Measurements from ENCODE around the gene CRIM1. TPM values are rescaled to one million over a fixed set of nuclear protein-coding genes. Genes with fewer than 3 reads are reported as not detected.

CRIM1 gene
- total RNA-seq, 6 experiments from 2014 or later: 731 to 946 (median 839) TPM

DNA sequence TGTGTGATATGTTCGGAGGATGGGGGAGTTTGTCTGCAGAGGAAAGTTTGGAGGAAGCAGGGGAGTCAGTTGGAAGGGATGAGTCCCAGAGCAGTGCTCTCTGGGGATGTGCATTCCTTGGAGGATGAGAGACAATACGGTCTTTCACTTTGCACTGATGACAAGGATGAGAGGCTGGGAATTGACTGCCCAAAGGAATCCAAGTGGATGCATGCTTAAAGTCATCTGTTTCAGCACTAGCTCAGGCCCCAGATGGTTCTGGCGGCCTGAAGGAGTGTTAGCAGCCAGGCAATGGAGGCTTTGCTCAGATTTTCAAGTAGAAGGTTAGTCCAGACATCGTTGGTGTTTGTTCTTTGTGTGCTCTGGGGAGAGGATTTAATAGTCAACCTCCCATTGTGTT is 100.2 kb downstream of the CRIM1 start:
- Mint-ChIP-seq H3K27ac (no peak overlapping the region), H3K27me3 (ENCODE audit: insufficient read depth) (peaks cover 15% of the 10 kb centered on the region), H3K9me3 (0 out of 2 replicates have a peak, but pooled peaks cover 4% of the 10 kb centered on the region), H3K36me3 (ENCODE audit: low read depth) (peaks cover 17% of the 10 kb centered on the region), H3K4me3 (no peak overlapping the region), H3K4me1 (ENCODE audit: low read depth) (no peaks in the 10 kb centered on the region)
- TF ChIP-seq, protein P1, sequence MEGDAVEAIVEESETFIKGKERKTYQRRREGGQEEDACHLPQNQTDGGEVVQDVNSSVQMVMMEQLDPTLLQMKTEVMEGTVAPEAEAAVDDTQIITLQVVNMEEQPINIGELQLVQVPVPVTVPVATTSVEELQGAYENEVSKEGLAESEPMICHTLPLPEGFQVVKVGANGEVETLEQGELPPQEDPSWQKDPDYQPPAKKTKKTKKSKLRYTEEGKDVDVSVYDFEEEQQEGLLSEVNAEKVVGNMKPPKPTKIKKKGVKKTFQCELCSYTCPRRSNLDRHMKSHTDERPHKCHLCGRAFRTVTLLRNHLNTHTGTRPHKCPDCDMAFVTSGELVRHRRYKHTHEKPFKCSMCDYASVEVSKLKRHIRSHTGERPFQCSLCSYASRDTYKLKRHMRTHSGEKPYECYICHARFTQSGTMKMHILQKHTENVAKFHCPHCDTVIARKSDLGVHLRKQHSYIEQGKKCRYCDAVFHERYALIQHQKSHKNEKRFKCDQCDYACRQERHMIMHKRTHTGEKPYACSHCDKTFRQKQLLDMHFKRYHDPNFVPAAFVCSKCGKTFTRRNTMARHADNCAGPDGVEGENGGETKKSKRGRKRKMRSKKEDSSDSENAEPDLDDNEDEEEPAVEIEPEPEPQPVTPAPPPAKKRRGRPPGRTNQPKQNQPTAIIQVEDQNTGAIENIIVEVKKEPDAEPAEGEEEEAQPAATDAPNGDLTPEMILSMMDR (IDR thresholded peaks at IDR 0.05): no peak
- DNase-seq: peak; percentile 43

DNA sequence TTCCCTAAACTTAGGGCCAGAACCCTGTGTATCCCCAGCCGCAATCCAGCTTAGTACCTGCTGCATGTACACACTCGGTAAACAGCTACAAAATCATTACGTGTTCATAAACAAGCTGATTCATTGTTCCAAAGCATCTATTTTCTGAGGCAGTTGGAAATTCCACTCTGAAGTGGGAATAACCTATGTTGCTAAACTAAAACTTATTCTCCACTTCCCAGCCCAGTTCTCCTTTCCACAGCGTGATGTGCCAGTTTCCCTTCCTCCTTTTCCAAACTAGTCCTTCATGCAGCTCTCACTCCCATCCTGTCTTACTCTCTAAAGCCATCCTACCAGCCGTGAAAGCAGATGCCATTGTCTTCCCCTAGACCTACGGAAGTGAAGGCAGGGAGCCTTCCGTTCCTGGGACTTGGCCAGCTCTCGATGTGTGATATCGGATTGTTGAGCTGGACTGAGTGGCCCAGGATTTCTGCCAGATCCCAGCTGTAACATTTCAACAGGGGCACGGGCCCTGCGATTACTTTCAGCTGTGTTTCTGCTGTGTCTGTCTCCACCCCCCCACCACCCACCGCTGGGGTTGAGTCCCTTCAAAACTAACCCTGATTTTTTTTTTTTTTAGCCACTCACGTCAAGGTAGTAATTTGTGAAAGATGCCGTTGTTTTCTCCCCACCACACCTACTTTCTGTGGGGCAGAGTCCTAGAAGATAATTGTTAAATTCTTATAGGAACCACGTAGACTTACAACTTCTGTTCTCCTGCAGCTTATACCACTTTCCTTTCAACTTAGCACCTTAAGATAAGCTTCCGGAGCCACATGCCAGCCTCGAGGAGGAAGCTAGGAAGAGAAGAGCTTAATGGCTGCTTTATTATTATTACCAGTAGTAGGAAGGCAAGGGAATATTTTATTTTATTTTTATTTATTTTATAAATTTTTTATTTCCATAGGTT is 100.9 kb downstream of the CRIM1 start:
- Mint-ChIP-seq H3K27me3 (ENCODE audit: insufficient read depth) (peaks cover 12% of the 10 kb centered on the region), H3K4me3 (no peak overlapping the region; the same call in 1 of the 2 replicates), H3K36me3 (ENCODE audit: low read depth) (peaks cover 11% of the 10 kb centered on the region), H3K9me3 (0 out of 2 replicates have a peak, but pooled peaks cover 4% of the 10 kb centered on the region), H3K27ac (no peak overlapping the region), H3K4me1 (ENCODE audit: low read depth) (no peaks in the 10 kb centered on the region)
- DNase-seq: peak; percentile 51
- TF ChIP-seq, protein P1 (IDR thresholded peaks at IDR 0.05): no peak

DNA sequence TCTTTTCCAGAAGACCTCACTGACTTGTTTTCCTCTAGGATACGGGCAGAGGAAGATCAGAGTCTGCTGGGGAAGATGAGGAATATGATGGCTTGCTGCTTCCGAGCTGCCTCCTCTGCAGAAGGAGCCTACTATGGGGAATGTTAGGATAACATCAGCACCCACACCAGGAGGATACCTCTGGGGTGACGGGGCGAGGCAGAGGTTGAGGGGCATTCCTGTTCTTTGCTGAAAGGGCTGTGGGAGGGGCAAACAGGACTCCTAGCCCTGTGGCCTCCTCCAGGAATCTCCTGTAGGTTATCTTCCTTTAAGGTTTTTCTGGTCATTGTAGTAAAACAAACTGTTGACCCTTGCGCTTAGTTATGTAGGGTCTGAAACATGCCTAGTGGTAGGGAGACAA is 102.5 kb downstream of the CRIM1 start:
- Mint-ChIP-seq H3K4me1 (ENCODE audit: low read depth) (no peaks in the 10 kb centered on the region), H3K36me3 (ENCODE audit: low read depth) (peaks cover 8% of the 10 kb centered on the region), H3K4me3 (no peak overlapping the region), H3K27me3 (ENCODE audit: insufficient read depth) (peaks cover 7% of the 10 kb centered on the region; the same call in 1 of the 2 replicates), H3K27ac (no peak overlapping the region; the same call in 1 of the 2 replicates), H3K9me3 (0 out of 2 replicates have a peak, but pooled peaks cover 4% of the 10 kb centered on the region)
- DNase-seq: no peak
- TF ChIP-seq, protein P1 (IDR thresholded peaks at IDR 0.05): no peak

DNA sequence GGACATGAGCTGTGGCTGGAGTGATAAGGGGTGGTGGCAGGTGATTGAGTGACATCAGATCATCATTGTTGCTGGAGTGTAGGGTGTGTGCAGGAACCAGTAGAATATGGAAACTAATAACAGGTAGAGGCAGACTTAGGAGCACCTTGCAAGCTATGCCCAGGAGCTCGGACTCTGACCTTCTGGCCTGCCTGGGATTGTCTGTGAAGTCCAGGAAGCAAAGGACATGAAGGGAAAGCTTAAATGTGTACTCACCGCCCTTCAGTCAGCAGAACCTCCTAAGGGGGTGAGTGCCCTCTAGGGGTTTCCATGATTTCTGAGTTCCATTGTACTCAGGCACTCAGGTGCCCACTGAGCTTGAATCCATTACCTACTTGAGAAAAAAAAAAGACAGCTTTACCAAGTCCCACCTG is 104.2 kb downstream of the CRIM1 start:
- no peak for DNase-seq
- TF ChIP-seq, protein P1 (IDR thresholded peaks at IDR 0.05): peak; percentile 72
- peaks cover 8% of the 10 kb centered on the region for H3K36me3 Mint-ChIP-seq (ENCODE audit: low read depth)
- H3K4me3 Mint-ChIP-seq: no peak overlapping the region
- H3K27ac Mint-ChIP-seq: no peak overlapping the region
- peaks cover 21% of the 10 kb centered on the region for H3K27me3 Mint-ChIP-seq (ENCODE audit: insufficient read depth)
- H3K9me3 Mint-ChIP-seq: peaks cover 3% of the 10 kb centered on the region; the same call in 1 of the 2 replicates
- no peaks in the 10 kb centered on the region for H3K4me1 Mint-ChIP-seq (ENCODE audit: low read depth)

DNA sequence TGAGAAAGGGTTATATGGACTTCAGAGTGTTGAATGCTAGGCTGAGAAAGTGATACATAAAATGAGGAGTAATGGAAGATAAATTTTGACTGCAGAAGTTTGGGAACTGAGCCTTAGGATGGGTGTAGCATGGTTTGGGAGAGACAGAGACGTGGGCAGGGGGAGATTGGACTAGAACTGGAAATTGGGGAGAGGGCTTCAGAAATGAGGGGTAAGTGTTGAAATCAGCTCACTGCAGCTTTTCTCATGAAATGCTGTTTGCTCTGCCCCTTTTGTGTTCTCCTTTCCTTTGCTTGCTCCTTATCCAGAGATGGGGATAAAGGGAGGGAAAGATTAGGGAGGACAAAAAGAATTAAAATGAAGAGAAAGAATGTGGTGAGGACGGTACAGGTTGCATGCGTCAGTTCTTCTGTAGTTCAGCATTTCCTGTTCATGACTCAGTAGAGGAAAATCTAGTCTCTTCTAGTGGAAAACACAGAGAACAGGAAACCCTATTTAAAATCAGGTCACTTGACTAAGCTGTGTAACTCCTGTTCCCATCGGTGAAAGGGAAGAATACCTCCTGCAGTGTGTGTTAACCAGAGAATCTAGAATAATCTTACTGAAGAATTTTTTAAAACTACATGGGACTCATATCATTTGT is 105.6 kb downstream of the CRIM1 start:
- peak; percentile 90 for DNase-seq
- Mint-ChIP-seq H3K9me3 (peaks cover 3% of the 10 kb centered on the region; the same call in 1 of the 2 replicates), H3K27ac (no peak overlapping the region), H3K27me3 (ENCODE audit: insufficient read depth) (peaks cover 32% of the 10 kb centered on the region), H3K36me3 (ENCODE audit: low read depth) (peaks cover 10% of the 10 kb centered on the region), H3K4me1 (ENCODE audit: low read depth) (peaks cover 3% of the 10 kb centered on the region), H3K4me3 (no peak overlapping the region)
- TF ChIP-seq, protein P1 (IDR thresholded peaks at IDR 0.05): no peak

Measured in HFFc6 (cell line).